ENCODE measurements around the gene TPTE2. TPM values are rescaled to one million over a fixed set of nuclear protein-coding genes. Genes with fewer than 3 reads are reported as not detected.
"Not testable (repeated sequence)": the region's sequence is repeated elsewhere in the genome, so short reads cannot be mapped to it uniquely, and the experiment has no call there.

Gene TPTE2
- total and polyA plus RNA-seq, 2 donors from 2014 or later = 0.16 TPM; not detected in 1

DNA sequence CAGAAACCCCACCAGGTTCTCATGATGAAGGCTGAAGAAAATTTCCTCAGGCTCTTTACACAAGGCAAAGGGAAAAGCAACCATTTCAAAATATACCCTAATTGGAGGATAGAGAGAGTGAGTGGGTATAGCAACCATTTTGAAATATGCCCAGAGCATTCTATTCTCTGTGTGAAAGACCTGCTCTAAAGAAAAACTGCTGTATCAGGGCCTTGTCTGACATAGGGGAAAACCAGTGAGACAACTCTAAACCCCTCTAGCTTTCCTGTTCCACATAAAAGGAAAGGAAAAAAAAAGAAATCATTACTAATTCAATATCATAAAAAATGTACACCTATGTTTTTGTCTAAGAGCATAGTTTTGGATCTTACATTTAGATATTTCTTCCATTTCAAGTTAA lies 42.3 kb downstream of the TPTE2 start:
- intact Hi-C loops (cut with DNase I) = no loop called here
- Histone ChIP-seq H3K27ac (ENCODE audit: low read depth in 2 of 2, low read length in 2 of 2) (no peak overlapping the region), H3K9me3 (ENCODE audit: control insufficient read depth in 2 of 3, insufficient read depth in 1 of 3, low read length in 3 of 3) (no peaks in the 10 kb centered on the region), H3K27me3 (ENCODE audit: control insufficient read depth, insufficient read depth, low read length) (no peaks in the 10 kb centered on the region), H3K9ac (ENCODE audit: low read length in 3 of 3) (no peak overlapping the region), H3K4me3 (ENCODE audit: low read length in 3 of 3) (no peak overlapping the region), H3K36me3 (ENCODE audit: control insufficient read depth in 2 of 3, insufficient read depth in 3 of 3, low read length in 3 of 3) (no peaks in the 10 kb centered on the region), H3K4me1 (ENCODE audit: control insufficient read depth in 2 of 3, insufficient read depth in 2 of 3, low read depth in 1 of 3, low read length in 3 of 3) (no peaks in the 10 kb centered on the region)
- FAIRE-seq (no peak), DNase-seq (no peak)
- TF ChIP-seq, protein P1, sequence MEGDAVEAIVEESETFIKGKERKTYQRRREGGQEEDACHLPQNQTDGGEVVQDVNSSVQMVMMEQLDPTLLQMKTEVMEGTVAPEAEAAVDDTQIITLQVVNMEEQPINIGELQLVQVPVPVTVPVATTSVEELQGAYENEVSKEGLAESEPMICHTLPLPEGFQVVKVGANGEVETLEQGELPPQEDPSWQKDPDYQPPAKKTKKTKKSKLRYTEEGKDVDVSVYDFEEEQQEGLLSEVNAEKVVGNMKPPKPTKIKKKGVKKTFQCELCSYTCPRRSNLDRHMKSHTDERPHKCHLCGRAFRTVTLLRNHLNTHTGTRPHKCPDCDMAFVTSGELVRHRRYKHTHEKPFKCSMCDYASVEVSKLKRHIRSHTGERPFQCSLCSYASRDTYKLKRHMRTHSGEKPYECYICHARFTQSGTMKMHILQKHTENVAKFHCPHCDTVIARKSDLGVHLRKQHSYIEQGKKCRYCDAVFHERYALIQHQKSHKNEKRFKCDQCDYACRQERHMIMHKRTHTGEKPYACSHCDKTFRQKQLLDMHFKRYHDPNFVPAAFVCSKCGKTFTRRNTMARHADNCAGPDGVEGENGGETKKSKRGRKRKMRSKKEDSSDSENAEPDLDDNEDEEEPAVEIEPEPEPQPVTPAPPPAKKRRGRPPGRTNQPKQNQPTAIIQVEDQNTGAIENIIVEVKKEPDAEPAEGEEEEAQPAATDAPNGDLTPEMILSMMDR (IDR thresholded peaks at IDR 0.05; ENCODE audit: borderline replicate concordance, extremely low read depth, insufficient read depth) = no peak

DNA sequence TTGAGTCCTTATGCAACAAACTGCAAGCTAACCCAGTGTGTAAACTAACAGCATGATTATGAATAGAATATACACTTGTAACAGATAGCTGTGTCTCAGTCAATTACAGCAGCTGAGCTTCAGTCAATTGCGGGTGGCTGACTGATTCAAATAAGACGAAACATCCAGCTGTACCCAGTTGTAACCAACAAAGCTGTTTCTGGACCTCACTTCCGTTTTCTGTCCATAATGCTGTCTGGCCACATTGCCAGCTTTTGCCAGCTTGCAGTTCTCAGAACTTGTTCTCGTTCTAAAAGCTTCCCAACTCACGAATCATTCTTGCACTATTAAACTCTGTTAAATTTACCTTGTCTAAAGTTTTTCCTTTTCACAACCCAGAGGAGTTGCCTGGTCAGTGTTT lies 53.7 kb downstream of the TPTE2 start:
- H3K9ac ChIP-seq (ENCODE audit: low read length in 3 of 3); FAIRE-seq; DNase-seq; H3K4me3 ChIP-seq (ENCODE audit: low read length in 3 of 3); H3K27ac ChIP-seq (ENCODE audit: low read depth in 2 of 2, low read length in 2 of 2); H3K36me3 ChIP-seq (ENCODE audit: control insufficient read depth in 2 of 3, insufficient read depth in 3 of 3, low read length in 3 of 3); H3K9me3 ChIP-seq (ENCODE audit: control insufficient read depth in 2 of 3, insufficient read depth in 1 of 3, low read length in 3 of 3); H3K27me3 ChIP-seq (ENCODE audit: control insufficient read depth, insufficient read depth, low read length); H3K4me1 ChIP-seq (ENCODE audit: control insufficient read depth in 2 of 3, insufficient read depth in 2 of 3, low read depth in 1 of 3, low read length in 3 of 3); intact Hi-C loops (cut with DNase I): not testable (repeated sequence)

DNA sequence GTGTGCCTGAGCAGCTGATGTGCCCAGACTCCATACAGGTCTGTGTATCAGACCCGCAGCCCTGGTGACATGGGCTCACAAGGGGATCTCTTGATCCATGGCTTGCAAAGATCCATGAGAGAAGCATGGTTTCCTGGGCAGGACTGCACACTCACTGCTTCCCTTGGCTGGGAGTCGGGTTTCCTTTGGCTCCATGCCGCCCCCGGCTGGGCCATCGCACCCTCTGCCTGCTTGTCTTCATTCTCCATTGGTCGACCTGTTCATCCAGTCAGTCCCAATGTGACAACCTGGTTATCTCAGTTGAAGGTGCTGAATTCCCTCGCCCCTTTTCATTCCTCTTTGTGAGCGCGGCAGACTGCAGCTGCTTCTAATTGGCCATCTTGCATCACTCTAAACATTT lies 101.2 kb downstream of the TPTE2 start:
- H3K4me1 ChIP-seq (ENCODE audit: control insufficient read depth in 2 of 3, insufficient read depth in 2 of 3, low read depth in 1 of 3, low read length in 3 of 3); H3K9me3 ChIP-seq (ENCODE audit: control insufficient read depth in 2 of 3, insufficient read depth in 1 of 3, low read length in 3 of 3); H3K9ac ChIP-seq (ENCODE audit: low read length in 3 of 3); H3K36me3 ChIP-seq (ENCODE audit: control insufficient read depth in 2 of 3, insufficient read depth in 3 of 3, low read length in 3 of 3); H3K27ac ChIP-seq (ENCODE audit: low read depth in 2 of 2, low read length in 2 of 2); FAIRE-seq; H3K27me3 ChIP-seq (ENCODE audit: control insufficient read depth, insufficient read depth, low read length); H3K4me3 ChIP-seq (ENCODE audit: low read length in 3 of 3); DNase-seq; intact Hi-C loops (cut with DNase I): not testable (repeated sequence)

DNA sequence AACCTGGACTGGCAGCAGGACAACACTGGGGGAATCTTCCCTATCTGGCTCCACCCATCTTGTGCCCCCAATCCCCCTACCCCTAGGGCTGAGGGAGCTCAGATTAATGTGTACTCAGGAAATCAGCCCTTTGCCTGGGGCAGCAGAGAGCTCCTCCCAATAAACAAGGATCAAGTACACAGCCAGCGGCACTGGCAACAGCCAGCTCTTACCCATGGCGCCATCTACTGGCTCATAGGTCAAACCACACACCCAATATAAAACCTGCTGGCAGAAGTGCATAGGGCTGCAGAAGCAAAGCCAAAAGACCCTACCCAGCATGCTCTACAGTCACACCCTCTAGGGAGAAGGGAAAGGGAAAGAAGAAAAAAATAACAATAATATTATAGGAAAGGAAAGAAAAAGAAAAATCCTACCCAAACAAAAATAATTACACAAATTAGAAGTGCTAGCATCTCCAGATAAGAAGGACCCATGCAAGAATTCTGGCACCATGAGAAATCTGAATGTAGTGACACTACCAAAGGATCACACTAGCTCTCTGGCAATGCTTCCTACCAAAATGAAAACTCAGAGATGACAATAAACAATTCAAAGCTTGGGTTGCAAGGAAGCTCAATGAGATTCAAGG lies 122.2 kb downstream of the TPTE2 start:
- H3K4me1 ChIP-seq (ENCODE audit: control insufficient read depth in 2 of 3, insufficient read depth in 2 of 3, low read depth in 1 of 3, low read length in 3 of 3); H3K9me3 ChIP-seq (ENCODE audit: control insufficient read depth in 2 of 3, insufficient read depth in 1 of 3, low read length in 3 of 3); H3K36me3 ChIP-seq (ENCODE audit: control insufficient read depth in 2 of 3, insufficient read depth in 3 of 3, low read length in 3 of 3); H3K9ac ChIP-seq (ENCODE audit: low read length in 3 of 3); intact Hi-C loops (cut with DNase I); H3K4me3 ChIP-seq (ENCODE audit: low read length in 3 of 3); FAIRE-seq; H3K27me3 ChIP-seq (ENCODE audit: control insufficient read depth, insufficient read depth, low read length); H3K27ac ChIP-seq (ENCODE audit: low read depth in 2 of 2, low read length in 2 of 2): not testable (repeated sequence)
- DNase-seq = peak in 2 of 5 donors; percentile 1 to 30

DNA sequence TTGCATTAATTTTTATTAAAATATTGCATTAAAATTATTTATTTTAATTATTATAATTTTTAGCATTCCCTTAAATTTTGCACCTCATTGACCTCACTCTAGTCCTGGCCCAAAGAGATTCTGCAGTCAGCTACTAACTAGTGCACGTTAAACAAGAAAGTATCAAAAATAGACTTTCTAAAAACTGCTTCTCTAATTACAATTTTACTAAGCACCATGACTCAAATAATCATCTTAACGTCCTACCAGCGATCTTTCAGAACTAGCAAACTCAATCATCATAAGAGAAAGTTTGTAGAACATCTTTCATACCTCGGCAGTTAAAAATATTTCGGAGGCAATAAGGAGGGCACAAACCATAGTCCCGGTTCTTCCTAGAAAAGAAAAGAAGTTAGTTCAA lies 123.6 kb downstream of the TPTE2 start:
- intact Hi-C loops (cut with DNase I) = not testable (repeated sequence)

DNA sequence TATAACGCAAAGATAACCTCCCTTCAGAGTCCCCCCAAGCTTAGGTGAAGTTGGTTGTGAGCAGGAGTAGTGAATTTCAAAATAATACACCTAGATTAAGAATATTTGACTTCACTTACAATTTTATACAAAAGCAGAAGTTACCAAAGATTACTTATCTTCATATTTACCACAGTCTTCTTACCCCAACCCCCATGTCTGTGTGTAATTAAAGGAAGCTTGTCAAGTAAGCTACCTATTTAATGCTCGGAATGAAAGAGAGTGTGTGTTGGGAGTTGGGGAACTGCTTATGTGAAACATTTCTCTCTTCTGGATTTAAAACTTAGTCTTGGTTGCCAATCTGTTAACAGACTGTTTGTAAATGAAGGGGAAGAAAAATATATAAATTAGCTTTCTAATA lies 139.1 kb downstream of the TPTE2 start:
- H3K9ac ChIP-seq (ENCODE audit: low read length in 3 of 3); FAIRE-seq; DNase-seq; H3K4me3 ChIP-seq (ENCODE audit: low read length in 3 of 3); H3K9me3 ChIP-seq (ENCODE audit: control insufficient read depth in 2 of 3, insufficient read depth in 1 of 3, low read length in 3 of 3); H3K36me3 ChIP-seq (ENCODE audit: control insufficient read depth in 2 of 3, insufficient read depth in 3 of 3, low read length in 3 of 3); H3K27ac ChIP-seq (ENCODE audit: low read depth in 2 of 2, low read length in 2 of 2); H3K4me1 ChIP-seq (ENCODE audit: control insufficient read depth in 2 of 3, insufficient read depth in 2 of 3, low read depth in 1 of 3, low read length in 3 of 3); H3K27me3 ChIP-seq (ENCODE audit: control insufficient read depth, insufficient read depth, low read length); intact Hi-C loops (cut with DNase I): not testable (repeated sequence)

More for the DNA sequence above, 123.6 kb downstream of the TPTE2 start:
- H3K36me3 ChIP-seq (ENCODE audit: control insufficient read depth in 2 of 3, insufficient read depth in 3 of 3, low read length in 3 of 3); H3K4me3 ChIP-seq (ENCODE audit: low read length in 3 of 3); FAIRE-seq; H3K27ac ChIP-seq (ENCODE audit: low read depth in 2 of 2, low read length in 2 of 2); H3K9ac ChIP-seq (ENCODE audit: low read length in 3 of 3); DNase-seq; H3K27me3 ChIP-seq (ENCODE audit: control insufficient read depth, insufficient read depth, low read length); H3K9me3 ChIP-seq (ENCODE audit: control insufficient read depth in 2 of 3, insufficient read depth in 1 of 3, low read length in 3 of 3); H3K4me1 ChIP-seq (ENCODE audit: control insufficient read depth in 2 of 3, insufficient read depth in 2 of 3, low read depth in 1 of 3, low read length in 3 of 3): not testable (repeated sequence)

DNA sequence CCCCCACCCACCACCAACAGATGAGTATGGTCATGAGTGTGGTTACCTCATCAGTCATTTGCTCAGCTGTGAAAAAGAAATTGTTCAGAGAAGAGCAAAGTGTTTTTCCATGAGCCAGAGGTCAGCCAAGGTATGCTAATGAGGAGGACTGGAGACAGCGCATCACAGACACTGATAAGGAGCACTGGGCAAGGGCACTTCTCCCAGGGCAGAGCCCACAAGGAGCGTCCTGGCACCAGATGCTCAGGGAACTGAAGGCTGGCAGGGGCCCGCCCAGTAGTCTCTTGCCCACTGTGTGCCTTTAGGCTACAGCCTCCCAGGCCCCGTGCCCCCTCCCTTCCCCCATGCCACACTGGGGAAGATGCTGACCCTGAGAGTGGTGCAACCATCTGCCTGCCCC lies 148.8 kb downstream of the TPTE2 start:
- intact Hi-C loops (cut with DNase I); FAIRE-seq; H3K4me3 ChIP-seq (ENCODE audit: low read length in 3 of 3); H3K27ac ChIP-seq (ENCODE audit: low read depth in 2 of 2, low read length in 2 of 2); H3K4me1 ChIP-seq (ENCODE audit: control insufficient read depth in 2 of 3, insufficient read depth in 2 of 3, low read depth in 1 of 3, low read length in 3 of 3); H3K9me3 ChIP-seq (ENCODE audit: control insufficient read depth in 2 of 3, insufficient read depth in 1 of 3, low read length in 3 of 3); DNase-seq; H3K36me3 ChIP-seq (ENCODE audit: control insufficient read depth in 2 of 3, insufficient read depth in 3 of 3, low read length in 3 of 3); H3K27me3 ChIP-seq (ENCODE audit: control insufficient read depth, insufficient read depth, low read length); H3K9ac ChIP-seq (ENCODE audit: low read length in 3 of 3): not testable (repeated sequence)
